NB4 (cell line): ENCODE data around the gene CAP2.
"Not testable (repeated sequence)": the region's sequence is repeated elsewhere in the genome, so short reads cannot be mapped to it uniquely, and the experiment has no call there.

ENCODE experiments used
- DNase-seq: peaks from one replicate; pipeline ENCODE4 v3.0.0; 2010; ENCODE audit warnings: low read depth
- H3K4me3 ChIP-seq: one replicate; pipeline ENCODE4 v1.5.1; 2011; ENCODE audit warnings: mild to moderate bottlenecking, low read depth, low read length, moderate library complexity
- CTCF ChIP-seq: IDR thresholded peaks from one replicate; pipeline ENCODE4 v1.5.1; 2012; ENCODE audit warnings: low read depth, low read length
- MAX ChIP-seq: IDR thresholded peaks from 2 replicates; pipeline ENCODE4 v1.6.1; 2011; ENCODE audit warnings: low read depth, low read length
- MYC ChIP-seq: IDR thresholded peaks from 2 replicates; pipeline ENCODE4 v1.6.1; 2011; ENCODE audit warnings: low read depth, low read length
- POLR2A ChIP-seq: IDR thresholded peaks from 2 replicates; pipeline ENCODE4 v1.6.1; 2011; ENCODE audit warnings: mild to moderate bottlenecking; ENCODE audit not compliant: insufficient read length; ENCODE audit errors: extremely low read depth

The CAP2 gene

GRCh38 chr6:17432356-17432755, 39.0 kb downstream of the CAP2 start:
- H3K4me3 ChIP-seq: no peak overlapping the region
- DNase-seq: no peak
- TF ChIP-seq POLR2A (no peak), MAX (no peak), CTCF (no peak), MYC (no peak)

GRCh38 chr6:17439243-17439993, 46.0 kb downstream of the CAP2 start:
- TF ChIP-seq CTCF: no peak
- TF ChIP-seq POLR2A: no peak
- TF ChIP-seq MAX: no peak
- TF ChIP-seq MYC: no peak
- no peak overlapping the region for H3K4me3 ChIP-seq
- no peak for DNase-seq

- not testable (repeated sequence) for H3K4me3 ChIP-seq, DNase-seq
These were observed 47.4 kb downstream of the CAP2 start for GRCh38 chr6:17440811-17441210.

GRCh38 chr6:17442196-17442595, 48.8 kb downstream of the CAP2 start:
- no peak overlapping the region for H3K4me3 ChIP-seq
- no peak for DNase-seq
- TF ChIP-seq MAX (no peak), POLR2A (no peak), MYC (no peak), CTCF (no peak)

- TF ChIP-seq CTCF (no peak), MYC (no peak), POLR2A (no peak), MAX (no peak)
- no peak overlapping the region for H3K4me3 ChIP-seq
- DNase-seq: no peak
These were observed 53.3 kb downstream of the CAP2 start for GRCh38 chr6:17446713-17447112.

GRCh38 chr6:17448165-17448564, 54.8 kb downstream of the CAP2 start:
- no peak for DNase-seq

More at GRCh38 chr6:17448165-17448564, 54.8 kb downstream of the CAP2 start:
- H3K4me3 ChIP-seq: no peak overlapping the region
- TF ChIP-seq CTCF: no peak
- TF ChIP-seq MAX: no peak
- TF ChIP-seq POLR2A: no peak
- TF ChIP-seq MYC: no peak
